Activated naive CD8-positive, alpha-beta T cell (primary cell): Measurements from ENCODE around the gene UBALD2.
"Not testable (repeated sequence)": the region's sequence is repeated elsewhere in the genome, so short reads cannot be mapped to it uniquely, and the experiment has no call there.

Experiments used
- H3K27ac Mint-ChIP-seq: one replicate; pipeline ENCODE4 v1.8.0; 2021; ENCODE audit warnings: mixed read lengths
- H3K27me3 Mint-ChIP-seq: one replicate; pipeline ENCODE4 v1.8.0; 2021; ENCODE audit warnings: mixed read lengths
- H3K36me3 Mint-ChIP-seq: one replicate; pipeline ENCODE4 v1.8.0; 2021; ENCODE audit warnings: mixed read lengths
- H3K4me1 Mint-ChIP-seq: one replicate; pipeline ENCODE4 v1.8.0; 2021; ENCODE audit warnings: low read depth, mixed read lengths
- H3K4me3 Mint-ChIP-seq: one replicate; pipeline ENCODE4 v1.8.0; 2021; ENCODE audit warnings: mild to moderate bottlenecking, mixed read lengths
- H3K9me3 Mint-ChIP-seq: one replicate; pipeline ENCODE4 v1.8.0; 2021; ENCODE audit warnings: low read depth, mixed read lengths

The UBALD2 gene

DNA sequence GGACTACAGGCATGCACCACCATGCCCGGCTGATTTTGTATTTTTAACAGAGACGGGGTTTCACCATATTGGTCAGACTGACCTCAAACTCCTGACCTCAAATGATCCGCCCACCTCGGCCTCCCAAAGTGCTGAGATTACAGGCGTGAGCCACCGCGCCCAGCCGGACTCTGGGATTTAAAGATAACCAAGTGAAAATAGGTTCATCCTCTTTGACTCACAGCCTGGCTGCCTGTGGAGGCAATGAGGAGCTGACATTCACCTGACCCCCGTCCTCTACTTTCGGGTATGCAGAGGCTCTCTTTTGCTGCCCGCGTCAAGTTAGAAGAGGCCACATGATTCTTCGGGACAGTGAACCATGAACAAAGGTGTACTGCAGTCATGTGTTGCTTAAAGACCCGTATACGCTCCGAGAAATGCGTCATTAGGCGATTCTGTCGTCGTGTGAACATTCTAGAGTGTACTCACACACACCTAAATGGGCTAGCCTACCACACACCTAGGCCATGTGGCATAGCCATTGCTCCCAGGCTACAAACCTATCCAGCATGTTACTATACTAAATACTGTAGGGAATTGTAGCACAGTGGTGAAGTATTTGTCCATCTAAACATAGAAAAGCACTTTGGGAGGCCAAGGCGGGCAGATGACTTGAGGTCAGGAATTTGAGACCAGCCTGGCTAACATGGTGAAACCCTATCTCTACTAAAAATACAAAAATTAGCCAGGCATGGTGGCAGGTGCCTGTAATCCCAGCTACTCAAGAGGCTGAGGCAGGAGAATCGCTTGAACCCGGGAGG lies 12.0 kb upstream of the UBALD2 start:
- Mint-ChIP-seq H3K4me1 (peaks cover 52% of the 10 kb centered on the region), H3K27ac (peak overlapping the region; percentile 91)
- not testable (repeated sequence) for H3K27me3 Mint-ChIP-seq, H3K4me3 Mint-ChIP-seq, H3K36me3 Mint-ChIP-seq, H3K9me3 Mint-ChIP-seq

DNA sequence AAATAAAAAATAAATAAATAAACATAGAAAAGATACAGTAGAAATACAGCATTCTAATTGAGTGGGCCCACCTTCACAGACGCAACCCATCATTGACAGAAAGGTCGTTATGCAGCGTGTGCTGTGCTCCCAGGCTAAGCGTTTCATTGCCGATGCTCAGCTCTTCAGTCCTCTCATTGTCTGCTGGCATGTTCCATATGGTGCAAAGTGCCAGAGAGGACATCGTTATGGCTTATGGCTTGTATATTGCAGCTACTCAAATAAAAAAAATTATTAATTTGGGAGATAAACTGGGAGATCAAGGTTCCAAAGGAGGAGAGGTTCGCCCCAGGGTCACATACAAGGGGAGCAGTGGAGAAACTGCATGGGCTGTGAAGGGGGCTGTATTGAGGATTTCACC lies 11.3 kb upstream of the UBALD2 start:
- no peaks in the 10 kb centered on the region for H3K27me3 Mint-ChIP-seq
- peaks cover 48% of the 10 kb centered on the region for H3K4me1 Mint-ChIP-seq
- H3K4me3 Mint-ChIP-seq, result no peak overlapping the region
- peaks cover 3% of the 10 kb centered on the region for H3K9me3 Mint-ChIP-seq
- peaks cover 3% of the 10 kb centered on the region for H3K36me3 Mint-ChIP-seq
- H3K27ac Mint-ChIP-seq, result peak overlapping the region; percentile 46

DNA sequence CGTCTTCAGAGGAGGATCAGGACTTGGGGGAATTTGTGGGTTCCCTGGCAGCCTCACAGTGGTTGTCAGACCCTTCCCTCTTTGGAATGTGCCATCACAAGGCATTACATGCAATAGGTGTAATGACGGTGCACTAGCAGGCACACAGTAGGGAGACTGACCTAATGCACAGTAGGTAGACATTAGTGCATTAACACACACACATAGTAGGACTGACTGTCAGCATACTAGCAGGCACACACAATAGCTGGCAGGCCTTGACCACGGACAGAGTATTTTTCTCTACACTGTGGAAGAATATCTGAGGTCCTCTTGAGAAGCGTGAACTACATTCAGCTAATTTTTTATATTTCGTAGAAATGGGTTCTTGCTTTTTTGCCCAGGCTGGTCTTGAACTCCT lies 10.9 kb upstream of the UBALD2 start:
- no peaks in the 10 kb centered on the region for H3K27me3 Mint-ChIP-seq
- H3K4me3 Mint-ChIP-seq, result no peak overlapping the region
- H3K27ac Mint-ChIP-seq, result peak overlapping the region; percentile 46
- peaks cover 3% of the 10 kb centered on the region for H3K9me3 Mint-ChIP-seq
- peaks cover 48% of the 10 kb centered on the region for H3K4me1 Mint-ChIP-seq
- H3K36me3 Mint-ChIP-seq, result peaks cover 3% of the 10 kb centered on the region

DNA sequence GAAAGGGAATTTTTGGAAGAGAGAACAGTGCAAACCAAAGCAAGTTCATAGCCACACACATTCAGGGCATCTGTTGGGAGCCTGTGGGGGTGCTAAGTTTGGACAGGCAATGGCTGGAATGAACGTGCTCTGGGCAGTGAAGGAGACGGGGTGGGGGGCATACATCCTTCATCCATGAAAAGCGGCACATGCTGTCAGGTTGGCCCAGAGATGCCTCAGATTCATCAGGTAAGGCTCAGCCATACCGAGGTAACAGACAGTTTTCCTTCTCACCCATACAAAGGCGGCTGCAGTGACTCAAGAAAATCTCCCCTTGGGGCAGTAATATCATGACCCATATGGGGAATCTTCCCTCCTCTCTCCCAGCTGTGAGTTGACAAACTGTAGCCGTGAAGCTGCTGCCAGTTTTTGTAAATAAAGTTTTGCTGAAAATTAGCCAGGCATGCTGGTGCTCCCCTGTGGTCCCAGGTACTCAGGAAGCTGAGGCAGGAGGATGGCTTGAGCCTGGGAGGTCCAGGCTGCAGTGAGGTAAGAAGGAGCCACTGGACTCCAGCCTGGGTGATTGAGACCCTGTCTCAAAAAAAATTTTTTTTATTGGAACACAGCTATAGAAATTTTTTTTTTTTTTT lies 9.2 kb upstream of the UBALD2 start:
- Mint-ChIP-seq H3K27ac (peak overlapping the region; percentile 96), H3K9me3 (peaks cover 3% of the 10 kb centered on the region), H3K4me3 (peak overlapping the region; percentile 87), H3K36me3 (peaks cover 3% of the 10 kb centered on the region), H3K27me3 (no peaks in the 10 kb centered on the region), H3K4me1 (peaks cover 49% of the 10 kb centered on the region)

DNA sequence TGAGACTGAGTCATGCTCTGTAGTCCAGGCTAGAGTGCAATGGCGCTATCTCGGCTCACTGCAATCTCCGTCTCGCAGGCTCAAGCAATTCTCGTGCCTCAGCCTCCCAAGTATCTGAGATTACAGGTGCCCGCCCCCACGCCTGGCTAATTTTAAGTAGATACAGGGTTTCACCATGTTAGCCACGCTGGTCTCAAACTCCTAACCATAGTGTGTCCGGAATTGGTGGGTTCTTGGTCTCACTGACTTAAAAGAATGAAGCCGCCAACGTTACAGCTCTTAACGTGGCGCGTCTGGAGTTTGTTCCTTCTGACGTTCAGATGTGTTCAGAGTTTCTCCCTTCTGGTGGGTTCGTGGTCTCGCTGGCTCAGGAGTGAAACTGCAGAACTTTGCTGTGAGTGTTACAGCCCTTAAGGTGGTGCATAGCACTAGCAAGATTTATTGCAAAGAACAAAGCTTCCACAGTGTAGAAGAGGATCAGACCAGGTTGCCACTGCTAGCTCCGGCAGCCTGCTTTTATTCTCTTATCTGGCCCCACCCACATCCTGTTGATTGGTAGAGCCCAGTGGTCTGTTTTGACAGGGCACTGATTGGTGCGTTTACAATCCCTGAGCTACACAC lies 8.6 kb upstream of the UBALD2 start:
- Mint-ChIP-seq H3K4me1 (peaks cover 48% of the 10 kb centered on the region), H3K27ac (peak overlapping the region; percentile 96), H3K4me3 (peak overlapping the region; percentile 87)
- H3K9me3 Mint-ChIP-seq, H3K27me3 Mint-ChIP-seq, H3K36me3 Mint-ChIP-seq: not testable (repeated sequence)

DNA sequence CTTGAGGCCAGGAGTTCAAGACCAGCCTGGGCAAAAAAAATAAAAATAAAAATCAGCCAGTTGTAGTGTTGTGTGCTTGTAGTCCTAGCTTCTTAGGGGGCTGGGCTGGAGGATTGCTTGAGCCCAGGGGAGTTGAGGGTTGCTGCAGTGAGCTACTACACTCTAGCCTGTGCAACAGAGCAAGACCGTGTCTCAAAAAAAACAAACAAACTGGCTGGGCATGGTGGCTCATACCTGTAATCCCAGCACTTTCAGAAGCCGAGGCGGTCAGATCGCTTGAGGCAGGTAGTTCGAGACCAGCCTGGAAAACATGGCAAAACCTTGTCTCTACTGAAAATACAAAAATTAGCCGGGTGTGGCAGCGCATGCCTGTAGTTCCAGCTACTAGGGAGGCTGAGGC lies 4.9 kb upstream of the UBALD2 start:
- peaks cover 52% of the 10 kb centered on the region for H3K4me1 Mint-ChIP-seq
- peaks cover 3% of the 10 kb centered on the region for H3K9me3 Mint-ChIP-seq
- peak overlapping the region; percentile 28 for H3K27ac Mint-ChIP-seq
- H3K27me3 Mint-ChIP-seq, result no peaks in the 10 kb centered on the region
- no peak overlapping the region for H3K4me3 Mint-ChIP-seq
- peaks cover 3% of the 10 kb centered on the region for H3K36me3 Mint-ChIP-seq

DNA sequence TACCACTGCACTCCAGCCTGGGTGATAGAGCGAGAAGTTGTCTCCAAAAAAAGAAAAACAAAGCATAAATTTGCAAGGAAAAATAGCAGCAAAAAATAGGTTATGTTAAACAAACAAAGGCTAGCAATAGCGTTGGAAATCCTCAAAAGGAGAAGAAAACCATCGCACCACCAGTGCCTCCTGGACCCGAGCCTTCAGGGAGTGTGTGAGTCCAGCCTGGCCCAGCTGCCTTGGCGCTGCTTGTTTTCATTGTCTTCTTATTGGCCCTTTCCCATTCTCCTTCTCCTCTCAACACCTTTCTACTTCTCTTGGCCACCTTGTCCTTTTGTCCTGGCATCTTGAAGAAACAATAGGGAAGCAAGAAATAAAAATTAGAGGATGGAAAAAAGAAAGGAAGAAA lies 4.5 kb upstream of the UBALD2 start:
- H3K27me3 Mint-ChIP-seq, result no peaks in the 10 kb centered on the region
- H3K4me3 Mint-ChIP-seq, result no peak overlapping the region
- peaks cover 3% of the 10 kb centered on the region for H3K9me3 Mint-ChIP-seq
- H3K27ac Mint-ChIP-seq, result peak overlapping the region; percentile 41
- peaks cover 48% of the 10 kb centered on the region for H3K4me1 Mint-ChIP-seq
- peaks cover 3% of the 10 kb centered on the region for H3K36me3 Mint-ChIP-seq

DNA sequence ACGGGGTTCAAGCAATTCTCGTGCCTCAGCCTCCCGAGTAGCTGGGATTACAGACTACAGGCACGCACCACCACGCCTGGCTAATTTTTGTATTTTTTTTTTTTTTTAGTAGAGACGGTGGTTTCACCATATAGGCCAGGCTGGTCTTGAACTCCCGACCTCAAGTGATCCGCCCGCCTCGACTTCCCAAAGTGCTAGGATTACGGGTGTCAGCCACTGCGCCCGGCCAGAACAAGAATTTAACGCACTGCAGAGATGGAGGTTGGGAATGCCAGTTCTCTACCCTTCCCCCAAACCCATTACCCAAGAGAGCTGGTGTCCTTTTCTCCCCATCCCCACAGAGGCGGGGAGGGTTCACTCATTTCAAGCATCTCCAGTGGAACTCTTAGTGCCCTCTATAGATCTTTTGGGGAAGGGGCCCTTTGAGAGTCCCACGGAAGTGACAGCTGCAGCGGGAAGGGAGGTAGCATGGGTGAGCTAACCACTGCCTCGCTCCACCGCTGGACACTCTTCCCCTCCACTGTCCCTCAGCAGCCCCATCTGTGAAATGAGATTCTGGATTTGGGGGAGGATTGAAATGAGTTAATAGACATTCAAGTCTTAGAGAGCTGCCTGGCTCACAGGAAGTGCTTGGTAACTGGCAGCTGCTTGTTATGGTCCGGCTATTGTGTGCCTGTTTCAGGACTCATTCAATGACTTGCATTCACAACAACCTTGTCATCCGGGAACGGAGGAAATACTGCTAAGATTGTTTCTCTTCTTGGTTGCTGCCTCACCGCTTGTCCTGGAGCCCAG lies 3.5 kb upstream of the UBALD2 start:
- Mint-ChIP-seq H3K36me3 (peaks cover 3% of the 10 kb centered on the region), H3K9me3 (peaks cover 3% of the 10 kb centered on the region)

DNA sequence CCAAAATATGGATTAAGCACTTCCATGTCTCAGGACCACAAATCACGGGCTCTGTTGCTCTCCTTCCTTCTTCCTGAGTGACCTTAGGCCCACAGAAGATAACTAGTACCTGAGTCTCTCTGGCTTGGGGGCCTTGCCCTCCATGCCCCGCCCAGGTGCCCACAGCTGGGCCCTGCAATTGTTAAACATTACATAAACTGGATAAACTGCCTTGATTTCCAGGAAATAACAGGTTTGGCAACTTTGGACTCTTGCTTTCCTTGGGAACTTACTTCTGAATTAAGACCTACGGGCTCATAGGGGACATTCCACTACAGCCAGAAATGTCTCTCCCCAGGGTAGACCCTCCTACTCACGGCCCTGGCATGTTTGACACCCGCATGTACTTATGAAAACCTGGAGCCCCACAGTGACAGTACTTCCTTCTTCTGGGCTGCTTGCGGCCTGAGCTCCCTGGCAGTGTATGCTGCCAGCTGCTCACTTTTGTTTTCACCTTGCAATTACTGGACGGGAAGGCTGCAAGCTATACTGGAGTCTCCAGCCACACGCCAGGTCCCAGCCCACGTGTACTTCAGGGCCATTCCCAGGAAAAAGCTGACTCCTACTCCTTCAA lies 2.3 kb upstream of the UBALD2 start:
- H3K9me3 Mint-ChIP-seq, result no peaks in the 10 kb centered on the region

More for the DNA sequence above, 3.5 kb upstream of the UBALD2 start:
- H3K27ac Mint-ChIP-seq, result peak overlapping the region; percentile 97
- H3K27me3 Mint-ChIP-seq, result no peaks in the 10 kb centered on the region
- no peak overlapping the region for H3K4me3 Mint-ChIP-seq
- H3K4me1 Mint-ChIP-seq, result peaks cover 39% of the 10 kb centered on the region

DNA sequence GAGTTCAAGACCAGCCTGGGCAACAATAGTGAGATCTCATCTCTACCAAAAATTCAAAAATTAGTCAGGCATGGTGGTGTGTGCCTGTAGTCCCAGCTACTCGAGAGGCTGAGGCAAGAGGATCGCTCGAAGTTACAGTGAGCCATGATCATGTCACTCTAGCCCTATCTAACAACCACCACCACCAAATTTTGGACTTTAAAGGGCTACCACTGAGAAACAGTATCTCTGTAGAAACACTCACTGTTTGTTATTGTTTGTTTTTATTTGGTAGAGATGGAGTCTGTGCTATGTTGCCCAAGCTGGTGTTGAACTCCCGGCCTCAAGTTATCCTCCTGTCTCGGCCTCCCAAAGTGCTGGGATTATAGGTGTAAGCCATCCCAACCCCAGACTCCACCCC lies 1.3 kb upstream of the UBALD2 start:
- H3K9me3 Mint-ChIP-seq, result no peaks in the 10 kb centered on the region
- no peaks in the 10 kb centered on the region for H3K27me3 Mint-ChIP-seq
- H3K4me1 Mint-ChIP-seq, result peaks cover 51% of the 10 kb centered on the region
- peak overlapping the region; percentile 97 for H3K27ac Mint-ChIP-seq
- peaks cover 6% of the 10 kb centered on the region for H3K36me3 Mint-ChIP-seq
- H3K4me3 Mint-ChIP-seq, result peak overlapping the region; percentile 78

More for the DNA sequence above, 2.3 kb upstream of the UBALD2 start:
- peaks cover 2% of the 10 kb centered on the region for H3K36me3 Mint-ChIP-seq
- no peaks in the 10 kb centered on the region for H3K27me3 Mint-ChIP-seq
- peak overlapping the region; percentile 97 for H3K27ac Mint-ChIP-seq
- peak overlapping the region; percentile 78 for H3K4me3 Mint-ChIP-seq
- H3K4me1 Mint-ChIP-seq, result peaks cover 44% of the 10 kb centered on the region

DNA sequence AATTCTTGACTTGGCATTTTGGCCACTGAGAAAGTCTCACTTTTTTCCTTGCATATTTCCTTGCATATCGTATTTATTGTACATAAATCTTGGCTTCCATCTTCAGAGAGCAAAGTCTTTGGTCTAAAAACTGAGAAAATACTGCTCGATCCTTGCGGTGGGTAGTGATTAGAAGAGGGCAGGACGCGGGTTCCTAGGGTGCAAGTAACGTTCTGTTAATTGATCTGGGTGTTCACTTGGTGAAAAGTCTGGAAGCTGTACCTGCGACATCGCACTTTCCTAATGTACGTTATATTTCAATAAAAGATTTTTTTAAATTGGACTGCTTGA lies 758 bp upstream of the UBALD2 start:
- H3K4me1 Mint-ChIP-seq, result peaks cover 56% of the 10 kb centered on the region
- peak overlapping the region; percentile 78 for H3K4me3 Mint-ChIP-seq
- H3K27ac Mint-ChIP-seq, result peak overlapping the region; percentile 97
- H3K36me3 Mint-ChIP-seq, result peaks cover 6% of the 10 kb centered on the region
- H3K9me3 Mint-ChIP-seq, result no peaks in the 10 kb centered on the region
- H3K27me3 Mint-ChIP-seq, result no peaks in the 10 kb centered on the region

DNA sequence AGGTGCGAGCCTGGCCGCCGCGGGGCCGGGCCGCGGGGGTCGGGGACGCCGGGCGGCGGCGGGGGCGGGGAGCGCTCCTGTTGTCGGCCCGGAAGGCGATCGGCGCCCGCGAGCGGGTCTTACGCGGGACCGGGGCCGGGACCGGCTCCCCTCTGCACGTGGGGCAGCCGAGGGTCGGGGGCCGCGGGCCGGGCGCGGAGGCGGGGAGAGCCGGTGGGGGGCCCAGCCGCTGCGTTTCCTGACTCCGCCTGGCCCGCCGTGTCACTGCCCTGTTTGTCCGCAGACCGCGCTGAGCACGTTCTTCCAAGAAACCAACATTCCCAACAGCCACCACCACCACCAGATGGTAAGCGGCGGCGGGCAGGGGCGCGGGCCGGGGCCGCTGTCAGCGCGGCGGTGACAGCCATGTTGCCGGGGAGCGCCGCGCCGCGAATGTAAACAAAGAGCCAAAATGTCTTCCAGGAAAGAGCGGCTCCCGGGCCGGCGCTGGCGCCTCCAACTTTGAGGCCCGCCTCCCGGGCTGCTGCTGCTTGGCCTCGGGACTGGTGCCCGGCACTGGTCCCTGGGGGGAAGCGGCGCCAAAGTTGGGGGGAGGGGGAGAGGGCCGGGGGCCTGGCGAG lies 586 bp downstream of the UBALD2 start:
- Mint-ChIP-seq H3K36me3 (peaks cover 6% of the 10 kb centered on the region), H3K4me1 (peaks cover 63% of the 10 kb centered on the region), H3K27me3 (no peaks in the 10 kb centered on the region), H3K4me3 (peak overlapping the region; percentile 92), H3K9me3 (no peaks in the 10 kb centered on the region), H3K27ac (peak overlapping the region; percentile 76)

DNA sequence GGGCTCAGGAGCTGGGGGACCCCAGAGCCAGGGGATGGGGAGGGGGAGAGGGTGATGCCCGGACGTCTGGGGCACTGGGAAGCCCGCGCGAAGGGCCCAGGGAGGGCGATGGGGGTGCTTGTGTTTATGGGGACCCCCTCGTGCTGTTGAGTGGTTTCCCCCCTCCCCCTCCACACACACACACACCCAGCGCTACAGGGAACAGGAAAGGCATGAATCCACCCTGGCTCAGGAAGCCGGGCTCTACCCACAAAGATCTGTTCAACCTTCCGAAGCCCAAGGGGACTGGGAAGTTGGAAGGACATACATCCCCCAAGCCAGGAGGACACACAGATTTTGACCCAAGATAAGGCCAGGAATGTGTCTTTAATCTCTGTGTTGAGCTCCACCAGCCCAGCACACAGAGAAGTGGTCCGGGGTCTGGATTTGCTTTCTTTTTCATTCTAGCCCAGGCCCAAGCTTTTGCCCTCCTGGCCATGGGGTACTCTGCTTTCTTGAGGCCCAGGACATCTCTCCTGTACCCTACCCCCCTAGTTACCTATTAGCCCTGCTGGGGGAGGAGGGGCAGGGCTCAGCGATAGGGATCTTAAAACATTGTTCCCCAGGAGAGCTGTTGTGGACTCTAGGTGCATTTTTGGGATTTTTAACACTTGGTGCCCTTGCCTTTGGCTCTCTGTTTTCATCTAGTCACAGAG lies 1.2 kb downstream of the UBALD2 start:
- H3K36me3 Mint-ChIP-seq, result peaks cover 6% of the 10 kb centered on the region
- no peaks in the 10 kb centered on the region for H3K9me3 Mint-ChIP-seq
- H3K4me1 Mint-ChIP-seq, result peaks cover 67% of the 10 kb centered on the region
- peak overlapping the region; percentile 99 for H3K27ac Mint-ChIP-seq
- H3K27me3 Mint-ChIP-seq, result no peaks in the 10 kb centered on the region
- H3K4me3 Mint-ChIP-seq, result peak overlapping the region; percentile 92
